ENCODE measurements around the gene KRT38. TPM values are rescaled to one million over a fixed set of nuclear protein-coding genes. Genes with fewer than 3 reads are reported as not detected.

KRT38 gene
- polyA plus RNA-seq (2012; rRNA removed): not detected in 2 replicates
- polyA plus RNA-seq (2012; cell fraction: cytosol; rRNA removed): not detected in 2 replicates
- polyA plus RNA-seq (2012; cell fraction: nucleus; rRNA removed): not detected in 2 replicates

DNA sequence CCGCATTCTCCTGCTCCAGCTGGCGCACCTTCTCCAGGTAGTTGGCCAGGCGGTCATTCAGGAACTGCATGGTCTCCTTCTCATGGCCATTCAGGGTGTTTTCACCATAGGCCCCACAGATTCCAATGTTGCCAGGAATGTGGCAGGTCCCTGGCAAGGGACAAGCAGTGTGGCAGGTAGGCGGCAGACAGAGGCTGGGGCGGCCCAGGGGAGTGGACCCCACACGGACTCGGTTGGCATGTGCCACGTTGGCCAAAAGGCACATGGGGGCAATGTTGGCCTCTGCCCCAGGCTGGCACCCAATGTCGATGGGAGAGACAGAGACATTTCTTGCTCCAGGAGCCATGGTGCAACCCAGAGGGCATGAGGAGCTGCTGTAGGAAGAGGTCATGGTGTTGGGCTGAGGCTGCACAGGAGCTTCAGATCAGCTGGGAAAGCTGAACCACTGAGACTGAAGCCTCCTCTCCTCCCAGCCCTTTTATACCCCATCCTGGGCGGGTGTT is at the start of gene KRT38:
Gene KRT38, minus strand, starts transcription at position 453 of the 503 bp plus-strand sequence. Its CDS starts 62 bp downstream, at position 391.
- Histone ChIP-seq H3K27me3 (ENCODE audit: insufficient read depth) (no peaks in the 10 kb centered on the region; the same call in 1 of the 2 replicates), H3F3A (replicated peaks; ENCODE audit: insufficient read depth) (no peaks in the 10 kb centered on the region), H3K27ac (ENCODE audit: low read depth in 2 of 2, low read length in 1 of 2) (no peak within 1 kb of the TSS), H2AFZ (ENCODE audit: low read depth) (no peak within 1 kb of the TSS), H3K4me3 (ENCODE audit: low read depth in 2 of 2, low read length in 1 of 2) (no peak within 1 kb of the TSS), H3K4me1 (ENCODE audit: control insufficient read depth in 1 of 2, insufficient read depth in 2 of 2, low read depth in 1 of 2, low read length in 1 of 2) (no peaks in the 10 kb centered on the region), H3K9ac (no peak within 1 kb of the TSS), H3K4me2 (no peak within 1 kb of the TSS), H3K79me2 (ENCODE audit: insufficient read depth) (no peaks in the 10 kb centered on the region), H3K36me3 (replicated peaks in 1 of 2; ENCODE audit: control insufficient read depth in 1 of 2, insufficient read depth in 2 of 2, low read length in 1 of 2) (no peaks in the 10 kb centered on the region), H3K9me3 (no peaks in the 10 kb centered on the region), H3K9me2 (no peaks in the 10 kb centered on the region), H4K20me1 (ENCODE audit: insufficient read depth) (no peaks in the 10 kb centered on the region)
- DNase-seq: no peak
- 39% methylated on average over 10 of the region's 10 CpGs for WGBS (ENCODE audit: low lambda C conversion rate)
- ChIA-PET CTCF (interaction anchor here (1.8 kb wide), 1 partner anchor 109 kb away, joined by 5 read pairs; no protein-coding TSS in a partner anchor), POLR2A (no interaction called here)
- TF ChIP-seq NFIC (IDR thresholded peaks at IDR 0.05; ENCODE audit: borderline replicate concordance) (no peak), TCF12 (IDR thresholded peaks at IDR 0.05) (no peak), FOSL2 (IDR thresholded peaks at IDR 0.05; ENCODE audit: borderline replicate concordance, low read depth) (no peak), EP300 (IDR thresholded peaks at IDR 0.05; ENCODE audit: borderline replicate concordance in 1 of 2, low read depth in 1 of 2, low read length in 1 of 2) (no peak), USF2 (IDR thresholded peaks at IDR 0.05; ENCODE audit: borderline replicate concordance, low read depth, low read length) (no peak), PBX3 (IDR thresholded peaks at IDR 0.05) (no peak), ZBTB33 (IDR thresholded peaks at IDR 0.05; ENCODE audit: borderline replicate concordance, low read depth) (no peak), POLR2AphosphoS5 (IDR thresholded peaks at IDR 0.05; ENCODE audit: low read depth, low read length) (no peak), RFX5 (IDR thresholded peaks at IDR 0.05; ENCODE audit: low read length) (no peak), TEAD4 (IDR thresholded peaks at IDR 0.05; ENCODE audit: borderline replicate concordance, insufficient read depth) (no peak), CHD2 (IDR thresholded peaks at IDR 0.05; ENCODE audit: low read length, partially characterized antibody) (no peak), USF1 (IDR thresholded peaks at IDR 0.05; ENCODE audit: borderline replicate concordance, low read depth) (no peak), ELF1 (IDR thresholded peaks at IDR 0.05) (no peak), RCOR1 (IDR thresholded peaks at IDR 0.05; ENCODE audit: low read length) (no peak), RAD21 (IDR thresholded peaks at IDR 0.05; ENCODE audit: low read length) (no peak), FOXJ3 (CRISPR knock-in tag; IDR thresholded peaks at IDR 0.05) (no peak), RXRA (IDR thresholded peaks at IDR 0.05; ENCODE audit: borderline replicate concordance, low read depth) (no peak)
- TF ChIP-seq, protein P1, sequence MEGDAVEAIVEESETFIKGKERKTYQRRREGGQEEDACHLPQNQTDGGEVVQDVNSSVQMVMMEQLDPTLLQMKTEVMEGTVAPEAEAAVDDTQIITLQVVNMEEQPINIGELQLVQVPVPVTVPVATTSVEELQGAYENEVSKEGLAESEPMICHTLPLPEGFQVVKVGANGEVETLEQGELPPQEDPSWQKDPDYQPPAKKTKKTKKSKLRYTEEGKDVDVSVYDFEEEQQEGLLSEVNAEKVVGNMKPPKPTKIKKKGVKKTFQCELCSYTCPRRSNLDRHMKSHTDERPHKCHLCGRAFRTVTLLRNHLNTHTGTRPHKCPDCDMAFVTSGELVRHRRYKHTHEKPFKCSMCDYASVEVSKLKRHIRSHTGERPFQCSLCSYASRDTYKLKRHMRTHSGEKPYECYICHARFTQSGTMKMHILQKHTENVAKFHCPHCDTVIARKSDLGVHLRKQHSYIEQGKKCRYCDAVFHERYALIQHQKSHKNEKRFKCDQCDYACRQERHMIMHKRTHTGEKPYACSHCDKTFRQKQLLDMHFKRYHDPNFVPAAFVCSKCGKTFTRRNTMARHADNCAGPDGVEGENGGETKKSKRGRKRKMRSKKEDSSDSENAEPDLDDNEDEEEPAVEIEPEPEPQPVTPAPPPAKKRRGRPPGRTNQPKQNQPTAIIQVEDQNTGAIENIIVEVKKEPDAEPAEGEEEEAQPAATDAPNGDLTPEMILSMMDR (IDR thresholded peaks at IDR 0.05): no peak
- TF ChIP-seq, protein P2, sequence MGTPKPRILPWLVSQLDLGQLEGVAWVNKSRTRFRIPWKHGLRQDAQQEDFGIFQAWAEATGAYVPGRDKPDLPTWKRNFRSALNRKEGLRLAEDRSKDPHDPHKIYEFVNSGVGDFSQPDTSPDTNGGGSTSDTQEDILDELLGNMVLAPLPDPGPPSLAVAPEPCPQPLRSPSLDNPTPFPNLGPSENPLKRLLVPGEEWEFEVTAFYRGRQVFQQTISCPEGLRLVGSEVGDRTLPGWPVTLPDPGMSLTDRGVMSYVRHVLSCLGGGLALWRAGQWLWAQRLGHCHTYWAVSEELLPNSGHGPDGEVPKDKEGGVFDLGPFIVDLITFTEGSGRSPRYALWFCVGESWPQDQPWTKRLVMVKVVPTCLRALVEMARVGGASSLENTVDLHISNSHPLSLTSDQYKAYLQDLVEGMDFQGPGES (IDR thresholded peaks at IDR 0.05; ENCODE audit: low read depth, low read length): no peak
- TF ChIP-seq, protein P3, sequence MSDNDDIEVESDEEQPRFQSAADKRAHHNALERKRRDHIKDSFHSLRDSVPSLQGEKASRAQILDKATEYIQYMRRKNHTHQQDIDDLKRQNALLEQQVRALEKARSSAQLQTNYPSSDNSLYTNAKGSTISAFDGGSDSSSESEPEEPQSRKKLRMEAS (IDR thresholded peaks at IDR 0.05; ENCODE audit: low read depth): no peak
